Upper lobe of left lung (tissue), 4 donors: ENCODE data around the gene SPOPL.

Experiments
- POLR2A ChIP-seq, 4 donors: fragments of 450-650 bp; IDR thresholded peaks; one replicate each; pipeline ENCODE4 v1.5.1; 2016 to 2017; ENCODE audit warnings: antibody characterized with exemption in 4 of 4, mild to moderate bottlenecking in 2 of 4
- POLR2AphosphoS5 ChIP-seq, 2 donors: sonication (generic); formaldehyde crosslinking; IDR thresholded peaks; one replicate each; pipeline ENCODE4 v1.5.1; 2017; ENCODE audit warnings: antibody characterized with exemption in 2 of 2
- TF ChIP-seq, protein P1 (sequence below), 6 experiments: fragments of 450-650 bp in 4 of 6; fragments of 200-600 bp in 2 of 6; sonication (generic) in 2 of 6; IDR thresholded peaks; one replicate each; pipeline ENCODE4 v1.5.1; 2016 to 2019; ENCODE audit warnings: antibody characterized with exemption in 6 of 6

DNA sequence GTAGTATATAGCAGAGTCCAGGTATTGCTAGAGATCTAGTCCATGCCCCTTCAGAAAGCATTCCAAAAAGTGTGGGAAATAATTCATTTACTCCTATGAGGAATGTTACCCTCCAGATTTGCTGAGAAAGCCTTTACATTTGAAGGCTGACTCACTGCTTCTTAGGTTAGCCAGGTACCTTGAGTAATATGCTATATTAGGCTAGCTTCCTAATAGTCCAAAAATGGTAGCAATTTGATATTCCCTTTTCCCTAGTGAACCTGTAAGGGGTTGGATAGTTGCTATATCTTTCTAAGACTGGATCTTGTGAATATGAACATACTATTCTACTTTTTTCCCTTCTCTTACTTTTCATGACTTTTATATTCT lies 63.6 kb downstream of the SPOPL start:
- TF ChIP-seq, protein P1, sequence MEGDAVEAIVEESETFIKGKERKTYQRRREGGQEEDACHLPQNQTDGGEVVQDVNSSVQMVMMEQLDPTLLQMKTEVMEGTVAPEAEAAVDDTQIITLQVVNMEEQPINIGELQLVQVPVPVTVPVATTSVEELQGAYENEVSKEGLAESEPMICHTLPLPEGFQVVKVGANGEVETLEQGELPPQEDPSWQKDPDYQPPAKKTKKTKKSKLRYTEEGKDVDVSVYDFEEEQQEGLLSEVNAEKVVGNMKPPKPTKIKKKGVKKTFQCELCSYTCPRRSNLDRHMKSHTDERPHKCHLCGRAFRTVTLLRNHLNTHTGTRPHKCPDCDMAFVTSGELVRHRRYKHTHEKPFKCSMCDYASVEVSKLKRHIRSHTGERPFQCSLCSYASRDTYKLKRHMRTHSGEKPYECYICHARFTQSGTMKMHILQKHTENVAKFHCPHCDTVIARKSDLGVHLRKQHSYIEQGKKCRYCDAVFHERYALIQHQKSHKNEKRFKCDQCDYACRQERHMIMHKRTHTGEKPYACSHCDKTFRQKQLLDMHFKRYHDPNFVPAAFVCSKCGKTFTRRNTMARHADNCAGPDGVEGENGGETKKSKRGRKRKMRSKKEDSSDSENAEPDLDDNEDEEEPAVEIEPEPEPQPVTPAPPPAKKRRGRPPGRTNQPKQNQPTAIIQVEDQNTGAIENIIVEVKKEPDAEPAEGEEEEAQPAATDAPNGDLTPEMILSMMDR (IDR thresholded peaks at IDR 0.05) = no peak
- TF ChIP-seq POLR2A (IDR thresholded peaks at IDR 0.05) (no peak), POLR2AphosphoS5 (IDR thresholded peaks at IDR 0.05) (no peak)
